ENCODE measurements around the gene TUBA4B.

Gene TUBA4B

DNA sequence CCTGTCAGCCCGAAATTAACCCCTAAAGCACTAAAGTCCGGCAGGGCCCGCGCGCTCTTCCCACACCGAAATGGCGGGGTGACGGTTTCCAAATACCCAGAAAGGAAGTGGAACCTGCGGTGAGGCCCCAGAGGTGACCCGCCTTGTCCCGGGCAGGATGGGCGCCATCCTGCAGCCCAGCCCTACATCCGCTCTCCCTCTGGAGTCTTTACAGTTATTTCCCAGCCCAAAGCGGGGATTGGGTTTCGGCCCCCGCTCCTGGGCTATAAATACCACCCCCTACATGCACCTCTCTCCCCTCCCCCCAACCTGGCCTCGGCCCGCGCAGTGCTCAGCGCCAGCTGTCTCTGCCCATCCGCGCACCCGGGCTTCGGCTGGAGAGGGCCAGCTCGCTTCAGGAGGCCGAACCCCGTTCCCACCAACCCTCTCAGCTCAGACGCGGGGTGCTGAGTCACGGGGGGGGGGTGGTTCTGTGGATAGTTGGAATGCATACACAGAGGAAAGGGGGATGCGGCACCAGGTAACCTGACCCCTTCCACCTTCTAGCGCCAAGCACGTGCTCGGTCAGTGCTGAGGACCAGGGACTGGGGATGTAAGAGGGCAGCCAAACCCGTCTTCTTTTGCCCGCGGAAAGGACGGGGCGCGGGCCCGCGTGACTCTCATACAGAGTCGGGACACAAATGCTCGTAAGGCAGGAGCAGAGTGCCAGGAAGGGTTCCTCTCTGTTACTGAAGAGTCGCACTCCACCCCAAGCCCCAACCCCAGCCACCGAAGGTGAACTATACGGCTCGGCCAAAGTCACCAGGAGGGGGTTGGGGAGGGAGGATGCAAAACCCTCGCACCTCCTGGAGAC, at the start of gene TUBA4B:
TUBA4B (plus strand) TSS at position 344 of the 853 bp plus-strand sequence; CDS start at position 509, 165 bp downstream.
- peak in 21 of 58 donors; percentile 9 to 67 (median 28) for DNase-seq

GRCh38 chr2:219204425-219205164, 48.4 kb upstream of the TUBA4B start:
- DNase-seq = no peak

GRCh38 chr2:219205165-219205538, 47.9 kb upstream of the TUBA4B start:
- no peak for DNase-seq

DNA sequence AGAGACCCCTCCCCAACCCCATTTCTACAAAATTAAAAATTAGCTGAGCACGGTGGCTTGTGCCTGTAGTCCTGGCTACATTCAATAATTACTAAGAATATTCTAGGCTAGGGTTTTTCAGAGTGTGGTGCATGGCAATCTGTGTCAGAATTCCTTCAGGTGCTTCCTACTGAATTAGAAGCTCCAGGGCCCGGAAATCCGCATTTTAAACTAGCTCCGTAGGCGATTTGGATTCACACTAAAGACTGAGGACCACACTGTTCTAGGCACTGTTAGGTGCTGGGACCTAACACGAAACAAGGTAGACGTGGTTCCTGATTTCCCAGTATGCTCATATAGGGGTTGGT, 47.1 kb upstream of the TUBA4B start:
- no peak for DNase-seq

DNA sequence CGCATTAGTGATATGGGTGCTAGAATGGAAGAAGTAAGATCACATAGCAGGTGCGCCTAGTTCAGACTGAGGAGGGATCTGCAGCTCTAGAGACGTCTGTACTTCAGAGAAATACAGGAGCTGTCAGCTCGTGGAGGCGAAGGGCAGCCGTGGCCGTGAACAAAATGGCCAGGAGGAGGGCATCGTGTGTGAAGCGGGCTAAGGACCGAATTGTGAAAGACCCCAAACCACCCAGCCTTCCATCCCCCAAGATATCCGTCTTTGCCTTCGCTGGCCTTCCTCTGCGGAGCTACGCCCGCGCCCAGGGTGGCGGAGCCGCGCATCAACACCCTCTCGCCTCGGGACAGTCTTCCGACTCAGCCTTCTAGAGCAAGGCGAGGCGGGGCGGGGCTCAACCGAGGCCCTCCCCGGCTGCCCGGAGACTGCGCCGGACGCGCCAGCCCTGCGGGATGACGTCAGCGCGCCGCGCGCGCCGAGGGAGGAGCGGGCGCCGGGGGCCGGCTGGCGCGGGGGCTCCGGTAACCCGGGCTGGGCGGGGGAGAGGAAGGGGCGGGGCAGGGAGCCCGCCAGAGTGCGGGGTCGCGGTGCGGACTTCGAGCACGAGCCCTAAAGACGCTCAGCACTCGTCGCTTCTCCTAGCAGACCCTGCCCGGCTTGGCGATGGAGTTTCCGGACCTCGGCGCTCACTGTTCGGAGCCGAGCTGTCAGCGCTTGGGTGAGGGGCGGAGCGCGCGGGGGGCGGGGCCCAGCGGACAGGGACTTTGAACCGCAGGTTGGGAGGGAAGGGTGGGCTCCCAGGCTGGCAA, 46.5 kb upstream of the TUBA4B start, which contains the start of gene ZFAND2B:
ZFAND2B (plus strand) TSS at position 455 of the 806 bp plus-strand sequence; CDS start at position 661, 206 bp downstream.
- peak; percentile 71 to 96 (median 92) for DNase-seq

DNA sequence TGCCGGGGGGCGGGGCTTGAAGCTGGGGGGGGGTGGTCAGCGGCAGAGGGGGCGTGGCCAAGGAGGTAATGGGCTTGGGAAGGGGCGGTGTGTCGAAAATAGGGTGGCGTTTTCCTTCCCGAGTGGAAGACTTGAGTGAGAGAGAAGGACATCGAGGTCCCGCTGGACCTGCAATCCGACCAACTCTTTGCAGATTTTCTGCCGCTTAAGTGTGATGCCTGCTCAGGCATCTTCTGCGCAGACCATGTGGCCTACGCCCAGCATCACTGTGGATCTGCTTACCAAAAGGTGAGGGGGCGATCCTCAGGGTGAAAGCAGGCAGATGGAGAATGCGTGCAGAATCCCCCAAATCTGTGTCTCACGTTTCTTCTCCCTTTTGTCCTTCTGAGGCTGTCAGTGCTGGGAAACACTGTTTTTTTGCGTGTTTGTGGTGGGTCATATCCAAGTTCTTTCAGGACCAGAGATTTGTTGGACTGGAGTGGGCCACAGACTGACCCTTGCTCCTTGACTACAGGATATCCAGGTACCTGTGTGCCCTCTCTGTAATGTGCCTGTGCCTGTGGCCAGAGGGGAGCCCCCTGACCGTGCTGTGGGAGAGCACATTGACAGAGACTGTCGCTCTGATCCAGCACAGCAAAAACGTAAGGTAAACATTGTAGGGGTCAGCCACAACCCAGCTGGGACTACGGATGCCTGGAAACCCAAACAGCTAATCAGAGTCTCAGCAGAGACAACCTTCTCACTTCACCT, 45.7 kb upstream of the TUBA4B start:
- peak in 3 of 58 donors; percentile 51 to 72 (median 51) for DNase-seq

- peak in 1 of 58 donors; percentile 29 for DNase-seq
Observed at GRCh38 chr2:219207884-219208740, 44.9 kb upstream of the TUBA4B start.

DNA sequence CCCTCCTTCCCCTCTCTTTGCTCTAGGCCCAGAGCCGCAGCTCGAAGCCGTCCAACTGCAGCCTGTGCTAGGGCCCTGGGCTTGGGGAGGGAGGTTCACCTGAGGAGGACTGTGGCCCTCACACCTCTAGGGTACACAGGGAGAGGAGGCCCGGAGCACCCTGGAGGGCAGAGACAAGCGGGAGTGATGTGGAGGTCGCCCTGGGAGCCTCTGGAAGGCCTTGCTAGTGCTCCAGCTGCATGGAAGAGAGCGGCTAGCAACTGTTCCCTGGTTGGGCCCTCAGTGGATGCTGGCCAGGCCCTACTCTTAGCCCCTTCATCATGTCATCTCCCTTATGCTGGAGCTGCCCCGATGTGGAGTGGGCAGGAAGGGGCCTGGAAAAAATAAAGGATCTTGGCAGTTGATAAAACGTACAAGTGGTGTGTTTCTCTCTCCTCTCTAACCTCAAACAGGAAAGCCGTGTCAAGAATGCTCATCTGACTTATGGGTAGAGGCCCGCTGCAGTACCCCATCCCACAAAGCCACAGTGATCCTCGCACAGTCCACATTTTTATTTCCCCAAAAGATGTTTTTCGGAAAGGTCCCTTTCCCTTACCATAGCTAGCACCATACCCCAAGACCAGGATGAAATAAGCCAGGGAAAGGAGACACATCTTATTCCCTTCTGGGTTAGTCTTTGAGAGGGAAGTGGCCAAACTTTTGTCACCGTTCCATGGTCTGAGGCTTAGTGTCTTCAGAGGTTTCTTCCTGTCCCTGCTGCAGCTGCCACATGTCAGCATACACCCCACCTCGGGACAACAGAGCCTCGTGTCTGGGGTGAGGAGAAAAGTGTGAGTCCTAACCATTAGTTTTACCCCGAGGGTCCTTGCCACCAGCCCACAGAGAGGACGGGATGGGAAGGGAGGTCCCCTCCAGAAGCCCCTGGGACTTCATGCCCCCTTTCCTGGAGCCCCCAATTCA, 43.5 kb upstream of the TUBA4B start:
- no peak for DNase-seq

DNA sequence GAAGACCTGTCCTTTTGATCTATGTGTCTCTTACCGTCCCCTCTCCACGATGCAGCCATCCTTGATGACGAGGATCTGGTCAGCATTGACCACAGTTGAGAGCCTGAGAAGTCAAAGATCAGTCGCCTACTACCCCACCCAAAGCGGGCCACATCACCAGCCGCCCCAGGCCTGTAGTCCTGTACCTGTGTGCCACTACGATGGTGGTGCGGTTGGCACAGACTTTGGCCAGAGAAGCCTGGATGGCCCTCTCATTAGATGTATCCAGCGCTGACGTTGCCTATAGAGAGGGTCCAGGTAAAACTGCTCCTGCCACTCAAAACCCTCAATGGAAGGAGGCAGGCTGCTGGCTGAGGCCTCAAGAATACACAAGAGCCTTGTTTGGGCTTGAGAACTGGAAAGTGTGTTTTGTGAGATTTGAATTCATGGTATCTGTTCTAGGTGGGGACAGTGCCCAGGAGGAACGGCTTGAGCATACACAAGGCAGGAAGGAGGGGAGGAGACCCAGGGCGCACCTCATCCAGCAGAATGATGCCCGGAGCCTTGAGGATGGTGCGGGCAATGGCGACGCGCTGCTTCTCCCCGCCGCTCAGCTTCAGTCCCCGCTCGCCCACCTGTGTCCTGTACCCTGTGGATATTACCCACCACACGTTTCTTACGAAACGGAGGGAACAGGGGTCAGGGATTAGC, 42.7 kb upstream of the TUBA4B start:
- no peak for DNase-seq

- no peak for DNase-seq
Observed at GRCh38 chr2:219210886-219211362, 42.1 kb upstream of the TUBA4B start.

GRCh38 chr2:219213026-219213415, 40.0 kb upstream of the TUBA4B start:
- DNase-seq = no peak

GRCh38 chr2:219213486-219214071, 39.5 kb upstream of the TUBA4B start:
- no peak for DNase-seq

DNA sequence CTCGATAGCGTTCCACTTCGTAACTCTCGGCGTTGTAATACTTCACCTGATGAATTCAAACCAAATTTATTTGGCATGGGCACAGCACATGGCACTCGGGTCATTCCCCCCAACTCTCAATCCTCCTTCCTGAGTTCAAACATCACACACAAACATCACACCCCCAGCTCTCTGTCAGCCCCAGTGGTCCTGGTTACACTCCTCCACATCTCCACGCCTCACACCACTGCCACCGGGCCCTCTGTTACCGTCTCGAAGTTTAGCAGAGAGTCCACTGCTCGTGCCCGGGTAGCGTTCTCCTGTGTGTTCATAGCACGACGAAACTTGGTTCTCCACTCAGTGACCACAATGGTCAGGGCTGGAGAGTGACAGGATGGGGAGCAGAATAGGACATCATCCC, 38.9 kb upstream of the TUBA4B start:
- no peak for DNase-seq

DNA sequence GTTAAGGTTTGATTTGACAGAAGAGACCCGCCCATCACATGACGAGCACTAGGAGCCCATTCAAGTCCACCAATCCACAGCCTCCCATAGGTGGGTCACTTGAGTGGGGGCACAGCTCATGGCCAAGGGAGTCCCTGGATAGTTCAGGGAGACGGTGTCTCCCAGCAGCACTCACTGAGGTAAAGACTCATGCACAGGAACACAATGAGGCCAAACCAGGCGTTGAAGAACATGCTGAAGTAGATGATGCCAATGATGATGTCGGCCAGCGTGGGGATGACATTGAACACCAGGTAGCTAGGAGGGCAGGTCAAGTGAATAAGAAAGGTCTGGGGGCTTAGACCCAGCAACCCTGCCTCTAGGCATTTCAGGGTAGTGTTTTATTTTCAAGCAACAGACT, 38.3 kb upstream of the TUBA4B start:
- no peak for DNase-seq

GRCh38 chr2:219215871-219216534, 37.0 kb upstream of the TUBA4B start:
- no peak for DNase-seq

DNA sequence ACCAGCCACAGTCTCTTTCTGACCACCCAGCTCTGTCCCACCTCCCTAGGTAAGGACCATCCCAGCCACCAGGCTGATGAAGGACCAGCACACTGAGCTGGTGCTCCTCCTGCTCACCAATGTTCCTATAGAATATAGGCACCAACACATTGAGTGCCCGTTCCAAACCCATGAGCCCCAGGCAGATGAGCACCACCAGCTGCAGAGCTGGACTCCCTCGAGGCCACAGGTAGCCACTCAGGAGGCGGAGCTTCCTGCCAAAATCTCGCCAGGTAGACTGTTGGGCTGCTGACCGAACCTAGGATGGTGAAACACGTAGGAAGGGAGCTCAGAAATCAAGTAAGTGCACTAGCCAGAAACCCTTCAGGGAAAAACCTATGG, 36.5 kb upstream of the TUBA4B start:
- no peak for DNase-seq

DNA sequence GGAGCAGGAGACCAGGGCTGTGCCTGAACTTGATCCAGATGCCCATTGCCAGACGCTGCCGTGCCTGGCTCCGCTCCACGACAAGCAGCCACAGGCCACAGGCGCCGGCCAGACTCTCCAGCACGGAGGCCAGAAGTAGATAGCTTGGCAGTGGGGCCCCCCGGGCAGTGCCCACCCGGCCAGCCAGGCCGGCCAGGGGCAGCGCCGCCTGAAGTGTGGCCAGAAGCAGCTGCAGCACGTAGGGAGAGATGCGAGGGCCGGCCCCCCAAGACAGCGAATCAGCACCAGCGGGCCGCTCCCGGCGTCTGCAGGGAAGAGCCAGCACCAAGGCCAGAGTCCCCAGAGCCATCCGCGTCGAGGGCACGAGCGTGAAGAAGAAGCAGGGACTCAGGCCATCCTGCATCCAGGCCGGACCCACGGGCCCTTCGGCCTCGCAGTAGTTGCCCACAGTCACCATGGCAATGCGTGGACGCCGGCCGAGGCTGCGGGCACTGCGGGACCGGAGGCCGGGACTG, 34.8 kb upstream of the TUBA4B start:
- peak in 52 of 58 donors; percentile 34 to 87 (median 75) for DNase-seq

All from anterior cingulate cortex (tissue), 58 donors.